CD14-positive monocyte (primary cell): ENCODE measurements around the gene TWNK. TPM values are rescaled to one million over a fixed set of nuclear protein-coding genes. Genes with fewer than 3 reads are reported as not detected.
A peak's percentile ranks its signal among the peaks of the same experiment; 100 is the strongest.

Experiments
- DNase-seq, 3 donors: peaks; one replicate each; pipeline ENCODE4 v3.0.0-alpha.2; 2011 to 2022
- H2AFZ ChIP-seq: 2 replicates; pipeline ENCODE4 v1.6.0; 2012; ENCODE audit warnings: mild to moderate bottlenecking, low read depth, low read length, inconsistent platforms; ENCODE audit not compliant: insufficient read depth, poor library complexity, severe bottlenecking
- H3K27ac ChIP-seq, 2 donors: 1 replicate in 1 of 2; 2 replicates in 1 of 2; pipeline ENCODE4 v1.5.1; 2012 to 2013; ENCODE audit warnings: low read length in 2 of 2, control low read depth in 1 of 2, inconsistent platforms in 1 of 2, low read depth in 1 of 2, mild to moderate bottlenecking in 1 of 2
- H3K27me3 ChIP-seq, 2 donors: one replicate each; pipeline versions ENCODE4 v1.6.0 to v1.6.1; 2011 to 2013; ENCODE audit warnings: low read length in 2 of 2; ENCODE audit not compliant: control insufficient read depth in 2 of 2, insufficient read depth in 2 of 2
- H3K36me3 ChIP-seq, 2 donors: replicated peaks in 1 of 2; 1 replicate in 1 of 2; 2 replicates in 1 of 2; pipeline versions ENCODE4 v1.5.1 to v1.6.1; 2012 to 2013; ENCODE audit warnings: low read length in 2 of 2, control low read depth in 1 of 2, inconsistent platforms in 1 of 2, mild to moderate bottlenecking in 1 of 2; ENCODE audit not compliant: insufficient read depth in 2 of 2, control insufficient read depth in 1 of 2
- H3K4me1 ChIP-seq, 2 donors: 1 replicate in 1 of 2; 2 replicates in 1 of 2; pipeline versions ENCODE4 v1.5.1 to v1.6.1; 2012 to 2013; ENCODE audit warnings: low read length in 2 of 2, control low read depth in 1 of 2, inconsistent platforms in 1 of 2, mild to moderate bottlenecking in 1 of 2, moderate library complexity in 1 of 2; ENCODE audit not compliant: insufficient read depth in 2 of 2, control insufficient read depth in 1 of 2
- H3K4me2 ChIP-seq: replicated peaks from 2 replicates; pipeline ENCODE3; 2012; ENCODE audit warnings: low read length, moderate library complexity, mild to moderate bottlenecking; ENCODE audit not compliant: poor library complexity, severe bottlenecking; ENCODE audit errors: extremely low read depth
- H3K4me3 ChIP-seq, 3 experiments: fragments of 200-600 bp in 1 of 3; sonication (generic) in 1 of 3; replicated peaks in 1 of 3; 1 replicate in 2 of 3; 2 replicates in 1 of 3; pipeline ENCODE4 v1.5.1; 2011 to 2013; ENCODE audit warnings: low read length in 3 of 3, mild to moderate bottlenecking in 3 of 3, control low read depth in 2 of 3, low read depth in 2 of 3, inconsistent platforms in 1 of 3, moderate library complexity in 1 of 3
- H3K79me2 ChIP-seq: 2 replicates; pipeline ENCODE4 v1.6.0; 2012; ENCODE audit warnings: mild to moderate bottlenecking, control low read depth, inconsistent platforms, low read length, moderate library complexity; ENCODE audit not compliant: insufficient read depth
- H3K9ac ChIP-seq: 2 replicates; pipeline ENCODE4 v1.6.0; 2017; ENCODE audit warnings: low read length, mild to moderate bottlenecking; ENCODE audit not compliant: insufficient read depth, poor library complexity, severe bottlenecking
- H3K9me3 ChIP-seq, 2 donors: replicated peaks in 1 of 2; 1 replicate in 1 of 2; 2 replicates in 1 of 2; pipeline versions ENCODE4 v1.5.1 to v1.6.1; 2012 to 2013; ENCODE audit warnings: low read length in 2 of 2, control low read depth in 1 of 2; ENCODE audit not compliant: control insufficient read depth in 1 of 2, insufficient read depth in 1 of 2
- H4K20me1 ChIP-seq: 2 replicates; pipeline ENCODE4 v1.6.0; 2012; ENCODE audit warnings: mild to moderate bottlenecking, low read length, control low read depth, moderate library complexity; ENCODE audit not compliant: insufficient read depth
- H3K27ac Mint-ChIP-seq, 7 donors: one replicate each; pipeline ENCODE4 v1.8.0; 2020; ENCODE audit warnings: mild to moderate bottlenecking in 7 of 7, mixed read lengths in 7 of 7, moderate library complexity in 6 of 7, inconsistent platforms in 2 of 7
- H3K27me3 Mint-ChIP-seq, 3 donors: one replicate each; pipeline ENCODE4 v1.8.0; 2021 to 2022; ENCODE audit warnings: low read depth in 3 of 3, mild to moderate bottlenecking in 3 of 3, mixed read lengths in 3 of 3, moderate library complexity in 3 of 3, inconsistent platforms in 1 of 3
- H3K36me3 Mint-ChIP-seq, 2 donors: one replicate each; pipeline ENCODE4 v1.8.0; 2020; ENCODE audit warnings: mixed read lengths in 2 of 2, inconsistent platforms in 1 of 2, mild to moderate bottlenecking in 1 of 2
- H3K4me1 Mint-ChIP-seq: one replicate; pipeline ENCODE4 v1.8.0; 2020; ENCODE audit warnings: mild to moderate bottlenecking, mixed read lengths
- H3K4me3 Mint-ChIP-seq, 2 donors: one replicate each; pipeline ENCODE4 v1.8.0; 2020; ENCODE audit warnings: mild to moderate bottlenecking in 2 of 2, mixed read lengths in 2 of 2, moderate library complexity in 1 of 2
- H3K9me3 Mint-ChIP-seq, 7 donors: one replicate each; pipeline ENCODE4 v1.8.0; 2020 to 2022; ENCODE audit warnings: mixed read lengths in 7 of 7, mild to moderate bottlenecking in 6 of 7, moderate library complexity in 6 of 7, inconsistent platforms in 2 of 7
- WGBS: methylation state at CpG from one replicate; pipeline ENCODE4 v1.1.5; 2013; ENCODE audit warnings: missing lambda C conversion rate; ENCODE audit not compliant: insufficient coverage; 5-methylcytosine and 5-hydroxymethylcytosine counted together
- intact Hi-C, 2 donors: fragments of 100-400 bp; cut with micrococcal nuclease; formaldehyde crosslinking; loops; one replicate each; pipeline versions ENCODE4 v1.15.0 to v1.15.1; 2023
- polyA plus RNA-seq, 3 donors: library from polyadenylated mRNA; depleted of rRNA in 1 of 3; unstranded in 2 of 3; stranded (reverse) in 1 of 3; fragments of 300-500 nt in 2 of 3; fragments of >200 nt in 1 of 3; fragmentation: Illumina TruSeq in 2 of 3; gene quantifications; 1 replicate in 2 of 3; 2 replicates in 1 of 3; pipeline ENCODE4 v1.2.3, GENCODE V29; 2012 to 2021
- TF ChIP-seq, protein P1 (sequence below): fragments of 200-600 bp; IDR thresholded peaks from one replicate; pipeline ENCODE4 v1.8.0; 2022; ENCODE audit warnings: antibody characterized with exemption, mild to moderate bottlenecking

The TWNK gene
- polyA plus RNA-seq, 3 donors, result 0.31 to 1.2 (median 0.69) TPM

DNA sequence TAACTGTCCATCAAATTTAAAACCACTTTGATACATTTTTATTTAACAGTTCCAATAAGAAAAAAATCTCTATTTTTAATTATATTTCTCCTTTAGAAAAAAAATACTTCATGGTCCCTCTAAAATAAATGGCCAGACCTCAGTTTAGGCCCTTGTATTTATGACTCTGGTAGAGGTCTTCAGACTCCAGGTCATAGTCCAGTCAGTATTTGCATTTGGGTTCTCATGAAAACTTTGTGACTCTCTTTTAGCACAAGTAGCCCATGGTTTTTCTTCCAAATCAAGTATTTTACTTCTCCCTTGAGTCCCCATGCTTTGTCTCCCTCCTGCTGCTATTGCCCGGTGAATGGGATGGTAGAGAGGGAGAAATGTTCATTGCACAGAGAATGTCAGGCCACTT is 23.5 kb upstream of the TWNK start:
- no peak overlapping the region for H3K4me2 ChIP-seq
- H3K4me3 ChIP-seq, result no peak overlapping the region
- Mint-ChIP-seq H3K9me3 (no peaks in the 10 kb centered on the region), H3K4me1 (peaks cover 8% of the 10 kb centered on the region), H3K27ac (no peak overlapping the region), H3K27me3 (peaks cover 3 to 5% (median 4%) of the 10 kb centered on the region in 3 donors), H3K36me3 (peaks cover 57 to 62% of the 10 kb centered on the region in 2 donors), H3K4me3 (no peak overlapping the region)
- no peak overlapping the region for H3K9ac ChIP-seq
- TF ChIP-seq, protein P1, sequence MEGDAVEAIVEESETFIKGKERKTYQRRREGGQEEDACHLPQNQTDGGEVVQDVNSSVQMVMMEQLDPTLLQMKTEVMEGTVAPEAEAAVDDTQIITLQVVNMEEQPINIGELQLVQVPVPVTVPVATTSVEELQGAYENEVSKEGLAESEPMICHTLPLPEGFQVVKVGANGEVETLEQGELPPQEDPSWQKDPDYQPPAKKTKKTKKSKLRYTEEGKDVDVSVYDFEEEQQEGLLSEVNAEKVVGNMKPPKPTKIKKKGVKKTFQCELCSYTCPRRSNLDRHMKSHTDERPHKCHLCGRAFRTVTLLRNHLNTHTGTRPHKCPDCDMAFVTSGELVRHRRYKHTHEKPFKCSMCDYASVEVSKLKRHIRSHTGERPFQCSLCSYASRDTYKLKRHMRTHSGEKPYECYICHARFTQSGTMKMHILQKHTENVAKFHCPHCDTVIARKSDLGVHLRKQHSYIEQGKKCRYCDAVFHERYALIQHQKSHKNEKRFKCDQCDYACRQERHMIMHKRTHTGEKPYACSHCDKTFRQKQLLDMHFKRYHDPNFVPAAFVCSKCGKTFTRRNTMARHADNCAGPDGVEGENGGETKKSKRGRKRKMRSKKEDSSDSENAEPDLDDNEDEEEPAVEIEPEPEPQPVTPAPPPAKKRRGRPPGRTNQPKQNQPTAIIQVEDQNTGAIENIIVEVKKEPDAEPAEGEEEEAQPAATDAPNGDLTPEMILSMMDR, result no peak
- no CpG with 5 or more reads among the region's 1 CpG for WGBS
- H2AFZ ChIP-seq, result no peak overlapping the region
- peaks cover 54 to 75% of the 10 kb centered on the region in 2 donors for H3K36me3 ChIP-seq
- H3K9me3 ChIP-seq, result no peaks in the 10 kb centered on the region
- H3K27ac ChIP-seq, result no peak overlapping the region
- intact Hi-C loops, result no loop called here
- H4K20me1 ChIP-seq, result no peaks in the 10 kb centered on the region
- H3K79me2 ChIP-seq, result no peaks in the 10 kb centered on the region
- H3K27me3 ChIP-seq, result peaks cover 0 to 1% of the 10 kb centered on the region in 2 donors
- no peak for DNase-seq
- peaks cover 1 to 3% of the 10 kb centered on the region in 2 donors for H3K4me1 ChIP-seq

DNA sequence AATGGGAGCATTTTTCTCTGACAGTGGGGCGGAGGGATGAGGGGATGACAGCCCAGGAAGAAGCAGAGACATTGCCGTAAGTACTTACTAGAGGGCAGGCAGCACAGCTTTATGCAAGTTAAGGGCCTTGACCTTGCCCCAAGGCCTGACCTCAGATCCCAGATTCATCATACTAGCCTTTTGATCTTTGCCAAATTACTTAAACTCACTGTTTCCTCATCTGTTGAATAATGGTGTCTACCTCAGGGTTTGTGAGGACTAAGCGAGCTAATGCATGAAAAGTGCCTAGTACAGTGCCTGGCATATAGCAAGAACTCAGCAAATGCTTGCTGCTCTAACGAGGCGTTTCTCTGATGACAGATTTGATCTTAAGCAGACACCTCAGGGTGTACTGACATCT is 21.5 kb upstream of the TWNK start:
- no peak overlapping the region for H2AFZ ChIP-seq
- H3K4me2 ChIP-seq, result no peak overlapping the region
- H3K36me3 Mint-ChIP-seq, result peaks cover 41 to 45% of the 10 kb centered on the region in 2 donors
- peaks cover 35 to 59% of the 10 kb centered on the region in 2 donors for H3K36me3 ChIP-seq
- no peak overlapping the region for H3K9ac ChIP-seq
- no peak overlapping the region for H3K4me3 Mint-ChIP-seq
- no peaks in the 10 kb centered on the region for H3K9me3 ChIP-seq
- H4K20me1 ChIP-seq, result no peaks in the 10 kb centered on the region
- no peak overlapping the region for H3K27ac ChIP-seq
- H3K4me1 Mint-ChIP-seq, result peaks cover 13% of the 10 kb centered on the region
- H3K4me3 ChIP-seq, result no peak overlapping the region
- TF ChIP-seq, protein P1, result no peak
- H3K9me3 Mint-ChIP-seq, result peaks cover 0 to 3% (median 0%) of the 10 kb centered on the region in 7 donors
- intact Hi-C loops, result loop anchor here in 1 of 2 donors (5.0 kb wide), 1 partner anchor 46 kb away; no protein-coding TSS in a partner anchor
- H3K27ac Mint-ChIP-seq, result peak overlapping the region in 1 of 7 donors; percentile 66
- no peaks in the 10 kb centered on the region for H3K79me2 ChIP-seq
- H3K4me1 ChIP-seq, result peaks cover 11 to 13% of the 10 kb centered on the region in 2 donors
- WGBS, result 95% methylated on average over 4 of the region's 5 CpGs
- H3K27me3 Mint-ChIP-seq, result peaks cover 18 to 22% (median 22%) of the 10 kb centered on the region in 3 donors
- no peak for DNase-seq
- peaks cover 7 to 13% of the 10 kb centered on the region in 2 donors for H3K27me3 ChIP-seq
